NT2/D1 (cell line): ENCODE results near the gene OR1J4.
A peak's percentile ranks its signal among the peaks of the same experiment; 100 is the strongest.

Experiments
- DNase-seq: peaks from one replicate; pipeline ENCODE4 v3.0.0-alpha.2; 2011; ENCODE audit warnings: low read depth, low spot score
- H3K27me3 ChIP-seq: 2 replicates; pipeline ENCODE4 v1.6.0; 2011; ENCODE audit warnings: mild to moderate bottlenecking; ENCODE audit not compliant: insufficient read length, insufficient read depth
- H3K36me3 ChIP-seq: 2 replicates; pipeline ENCODE4 v1.6.1; 2011; ENCODE audit warnings: mild to moderate bottlenecking, low read length, mixed read lengths; ENCODE audit not compliant: insufficient read depth, insufficient read length
- H3K4me1 ChIP-seq: 2 replicates; pipeline ENCODE4 v1.5.1; 2011; ENCODE audit not compliant: insufficient read depth, insufficient read length
- H3K4me3 ChIP-seq: 2 replicates; pipeline ENCODE4 v1.5.1; 2011; ENCODE audit warnings: low read depth; ENCODE audit not compliant: insufficient read length
- H3K9ac ChIP-seq: 2 replicates; pipeline ENCODE4 v1.6.0; 2011; ENCODE audit warnings: low read depth; ENCODE audit not compliant: insufficient read length
- H3K9me3 ChIP-seq: 2 replicates; pipeline ENCODE4 v1.5.1; 2011; ENCODE audit warnings: mild to moderate bottlenecking, low read length; ENCODE audit not compliant: insufficient read depth
- SUZ12 ChIP-seq: IDR thresholded peaks from 2 replicates; pipeline ENCODE4 v1.6.1; 2011; ENCODE audit not compliant: insufficient read length, insufficient read depth; ENCODE audit errors: extremely low read depth
- YY1 ChIP-seq: IDR thresholded peaks from 2 replicates; pipeline ENCODE4 v1.6.1; 2011; ENCODE audit not compliant: insufficient read length, insufficient read depth
- ZNF274 ChIP-seq: IDR thresholded peaks from 2 replicates; pipeline ENCODE4 v1.6.1; 2011; ENCODE audit warnings: mild to moderate bottlenecking, low read depth, low read length

Gene OR1J4

GRCh38 chr9:122518841-122519240 is at the start of gene OR1J4:
TSS of gene OR1J4 (plus strand) at chr9:122519141. CDS start at chr9:122519141, 0 bp downstream.
- Histone ChIP-seq H3K4me1 (no peaks in the 10 kb centered on the region), H3K36me3 (no peaks in the 10 kb centered on the region), H3K4me3 (no peak within 1 kb of the TSS), H3K27me3 (peaks cover 9% of the 10 kb centered on the region), H3K9ac (no peak within 1 kb of the TSS), H3K9me3 (no peaks in the 10 kb centered on the region)
- DNase-seq: no peak
- no peak for TF ChIP-seq ZNF274
- no peak for TF ChIP-seq YY1
- TF ChIP-seq SUZ12: no peak

GRCh38 chr9:122474561-122474960 is 44.4 kb upstream of the OR1J4 start:
- no peak overlapping the region for H3K4me3 ChIP-seq
- H3K9ac ChIP-seq: no peak overlapping the region
- H3K4me1 ChIP-seq: no peaks in the 10 kb centered on the region
- peaks cover 10% of the 10 kb centered on the region; the same call in 1 of the 2 replicates for H3K9me3 ChIP-seq
- H3K27me3 ChIP-seq: no peaks in the 10 kb centered on the region
- no peak for DNase-seq
- TF ChIP-seq ZNF274 (no peak), SUZ12 (no peak), YY1 (no peak)
- no peaks in the 10 kb centered on the region for H3K36me3 ChIP-seq

- H3K27me3 ChIP-seq: no peaks in the 10 kb centered on the region
- no peaks in the 10 kb centered on the region for H3K4me1 ChIP-seq
- TF ChIP-seq YY1 (no peak), SUZ12 (no peak), ZNF274 (no peak)
- no peak overlapping the region for H3K9ac ChIP-seq
- DNase-seq: no peak
- H3K4me3 ChIP-seq: no peak overlapping the region
- no peaks in the 10 kb centered on the region for H3K9me3 ChIP-seq
- H3K36me3 ChIP-seq: no peaks in the 10 kb centered on the region
These were observed 43.2 kb upstream of the OR1J4 start for GRCh38 chr9:122475717-122476116.

- H3K36me3 ChIP-seq: no peaks in the 10 kb centered on the region
- no peak for TF ChIP-seq SUZ12
- TF ChIP-seq ZNF274: no peak
- TF ChIP-seq YY1: no peak
- no peak overlapping the region for H3K9ac ChIP-seq
- no peaks in the 10 kb centered on the region for H3K9me3 ChIP-seq
- no peak for DNase-seq
- H3K27me3 ChIP-seq: no peaks in the 10 kb centered on the region
- no peaks in the 10 kb centered on the region for H3K4me1 ChIP-seq
- H3K4me3 ChIP-seq: no peak overlapping the region
These were observed 41.6 kb upstream of the OR1J4 start for GRCh38 chr9:122477346-122477745.

- no peak within 1 kb of the TSS for H3K4me3 ChIP-seq
- TF ChIP-seq SUZ12 (no peak), YY1 (no peak), ZNF274 (no peak)
- no peaks in the 10 kb centered on the region for H3K4me1 ChIP-seq
- no peaks in the 10 kb centered on the region for H3K36me3 ChIP-seq
- H3K27me3 ChIP-seq: no peaks in the 10 kb centered on the region
- DNase-seq: no peak
- H3K9me3 ChIP-seq: no peaks in the 10 kb centered on the region
- H3K9ac ChIP-seq: no peak within 1 kb of the TSS
These were observed 41.1 kb upstream of the OR1J4 start, which contains the start of gene OR1J1 for GRCh38 chr9:122477826-122478225. TSS of gene OR1J1 (minus strand) at chr9:122477926. CDS start at chr9:122477926, 0 bp downstream.

GRCh38 chr9:122479062-122479461 is 39.9 kb upstream of the OR1J4 start:
- no peaks in the 10 kb centered on the region for H3K4me1 ChIP-seq
- DNase-seq: no peak
- TF ChIP-seq YY1 (no peak), SUZ12 (no peak), ZNF274 (no peak)
- no peaks in the 10 kb centered on the region for H3K36me3 ChIP-seq
- no peak overlapping the region for H3K4me3 ChIP-seq
- H3K9ac ChIP-seq: no peak overlapping the region
- H3K27me3 ChIP-seq: no peaks in the 10 kb centered on the region
- no peaks in the 10 kb centered on the region for H3K9me3 ChIP-seq

GRCh38 chr9:122498883-122499288 is 20.1 kb upstream of the OR1J4 start:
- peak; percentile 83 for DNase-seq
- TF ChIP-seq YY1: no peak
- no peak for TF ChIP-seq SUZ12
- no peak for TF ChIP-seq ZNF274
- Histone ChIP-seq H3K27me3 (no peaks in the 10 kb centered on the region), H3K4me1 (peaks cover 3% of the 10 kb centered on the region), H3K4me3 (no peak overlapping the region), H3K36me3 (no peaks in the 10 kb centered on the region), H3K9ac (no peak overlapping the region), H3K9me3 (no peaks in the 10 kb centered on the region; the same call in 1 of the 2 replicates)
